Stimulated activated CD8-positive, alpha-beta memory T cell treated with anti-CD3 and anti-CD28 coated beads, Interleukin-2, amount 100 ng/mL, for 48 hours (primary cell): ENCODE results near the gene GPR101.
"Not testable (repeated sequence)": the region's sequence is repeated elsewhere in the genome, so short reads cannot be mapped to it uniquely, and the experiment has no call there.

ENCODE experiments used
- DNase-seq, 2 donors: peaks; one replicate each; pipeline ENCODE4 v3.0.0-alpha.2; 2020; ENCODE audit warnings: low read depth in 2 of 2

Gene GPR101

GRCh38 chrX:137025930-137026329 is 7.9 kb downstream of the GPR101 start:
- no peak for DNase-seq

GRCh38 chrX:137000236-137000635 is 33.6 kb downstream of the GPR101 start:
- not testable (repeated sequence) for DNase-seq

- DNase-seq = no peak
Observed at GRCh38 chrX:136999024-136999423, 34.8 kb downstream of the GPR101 start.
